Type B pancreatic cell (in vitro differentiated cells): ENCODE data around the gene GNAL. TPM values are rescaled to one million over a fixed set of nuclear protein-coding genes. Genes with fewer than 3 reads are reported as not detected.

Experiments
- DNase-seq: peaks from one replicate; pipeline ENCODE4 v3.0.0; 2021; ENCODE audit warnings: mixed read lengths; ENCODE audit not compliant: unreplicated experiment; ENCODE audit errors: extremely low spot score
- H3K27ac Mint-ChIP-seq: 2 replicates; pipeline ENCODE4 v1.8.0; 2021; ENCODE audit warnings: mild to moderate bottlenecking, mixed read lengths
- H3K27me3 Mint-ChIP-seq: 2 replicates; pipeline ENCODE4 v1.8.0; 2021; ENCODE audit warnings: mixed read lengths
- H3K36me3 Mint-ChIP-seq: 2 replicates; pipeline ENCODE4 v1.8.0; 2021; ENCODE audit warnings: mixed read lengths
- H3K4me1 Mint-ChIP-seq: one replicate; pipeline ENCODE4 v1.8.0; 2021; ENCODE audit warnings: mixed read lengths; ENCODE audit not compliant: unreplicated experiment
- H3K4me3 Mint-ChIP-seq: 2 replicates; pipeline ENCODE4 v1.8.0; 2021; ENCODE audit warnings: mild to moderate bottlenecking, mixed read lengths
- H3K9me3 Mint-ChIP-seq: 2 replicates; pipeline ENCODE4 v1.8.0; 2021; ENCODE audit warnings: mixed read lengths
- CTCF ChIP-seq: fragments of 200-600 bp; sonication (generic); conservative IDR thresholded peaks from 2 replicates; pipeline ENCODE4 v1.5.0; 2021; ENCODE audit warnings: antibody characterized with exemption, mild to moderate bottlenecking
- microRNA-seq: library from miRNA; unstranded; fragments of <30 nt; microRNA quantifications from one replicate; pipeline ENCODE4, GENCODE V29; 2020
- total RNA-seq: library from RNA; stranded (reverse); gene quantifications from 2 replicates; pipeline ENCODE4 v1.2.1, GENCODE V29; 2021; ENCODE audit warnings: low replicate concordance

Gene GNAL
- total RNA-seq, 1 donor from 2014 or later = 12.9 TPM

- DNase-seq = no peak
- Mint-ChIP-seq H3K27me3 (no peaks in the 10 kb centered on the region), H3K36me3 (no peaks in the 10 kb centered on the region), H3K4me1 (no peaks in the 10 kb centered on the region), H3K9me3 (no peaks in the 10 kb centered on the region), H3K27ac (no peak overlapping the region), H3K4me3 (no peak overlapping the region)
- no peak for TF ChIP-seq CTCF
These were observed 243.3 kb downstream of the GNAL start for GRCh38 chr18:11932393-11932792.

Small RNA genes within 50 kb of the gene (microRNA-seq; reads per million reads assigned to microRNA genes)
- not detected for gene MIR7153

Other genes starting within 250 kb of the GNAL start
- not detected in 2 replicates for gene SLC35G4, start 79.7 kb upstream of the GNAL start, total RNA-seq
- gene CHMP1B, start 162.1 kb downstream of the GNAL start, total RNA-seq = 41.4 and 71.3 TPM in 2 replicates
- 35.3 and 35.8 TPM in 2 replicates for gene MPPE1, start 219.1 kb downstream of the GNAL start, total RNA-seq